Measurements from ENCODE around the gene CLDN5.

Gene CLDN5

GRCh38 chr22:19476023-19476422, 48.2 kb downstream of the CLDN5 start:
- in situ Hi-C loops (cut with MboI; ENCODE audit: low sequenced_read_pairs, unreplicated experiment), result loop anchor here (10.0 kb wide), 1 partner anchor 291 kb away; no protein-coding TSS in a partner anchor
- no peak for TF ChIP-seq CTCF (IDR thresholded peaks at IDR 0.05; ENCODE audit: borderline replicate concordance, control extremely low read depth, extremely low read depth, insufficient read depth, missing control alignments)
- no peak for DNase-seq (ENCODE audit: low spot score)

- DNase-seq (ENCODE audit: low spot score), result no peak
- in situ Hi-C loops (cut with MboI; ENCODE audit: low sequenced_read_pairs, unreplicated experiment), result loop anchor here (10.0 kb wide), 1 partner anchor 289 kb away; no protein-coding TSS in a partner anchor
- TF ChIP-seq CTCF (IDR thresholded peaks at IDR 0.05; ENCODE audit: borderline replicate concordance, control extremely low read depth, extremely low read depth, insufficient read depth, missing control alignments), result no peak
These were observed 50.6 kb downstream of the CLDN5 start for GRCh38 chr22:19473578-19473977.
